Measurements from ENCODE around the gene DNAJC5G. TPM values are rescaled to one million over a fixed set of nuclear protein-coding genes. Genes with fewer than 3 reads are reported as not detected.

Gene DNAJC5G
- total RNA-seq, 1 experiment from 2014 or later: 0.37 TPM

GRCh38 chr2:27296481-27296880 lies 21.2 kb downstream of the DNAJC5G start:
- DNase-seq: no peak
- Mint-ChIP-seq H3K36me3 (ENCODE audit: insufficient read depth in 1 of 3, low read depth in 3 of 3) (no peaks in the 10 kb centered on the region), H3K27ac (no peak overlapping the region), H3K27me3 (ENCODE audit: low read depth) (peaks cover 4% of the 10 kb centered on the region; the same call in 1 of the 2 replicates), H3K9me3 (no peaks in the 10 kb centered on the region), H3K4me1 (peaks cover 7 to 13% of the 10 kb centered on the region in 2 experiments), H3K4me3 (no peak overlapping the region)
- Histone ChIP-seq H3K23me2 (ENCODE audit: insufficient read length, low read depth, low read length, poor library complexity, severe bottlenecking) (no peaks in the 10 kb centered on the region), H3K4me1 (ENCODE audit: insufficient read depth, low read length) (no peaks in the 10 kb centered on the region; the same call in 1 of the 2 replicates), H3K9ac (ENCODE audit: extremely low read depth, insufficient read length, low read length) (no peak overlapping the region), H2BK20ac (ENCODE audit: low read depth, low read length, poor library complexity, severe bottlenecking) (no peak overlapping the region), H3K14ac (ENCODE audit: insufficient read depth, low read length) (no peak overlapping the region), H3K4ac (ENCODE audit: low read depth, low read length) (no peak overlapping the region), H2AK5ac (ENCODE audit: insufficient read length, low read length) (no peak overlapping the region), H4K8ac (replicated peaks; ENCODE audit: insufficient read length, low read depth, low read length) (no peak overlapping the region), H4K5ac (ENCODE audit: insufficient read length, low read depth, low read length) (no peak overlapping the region), H3K27me3 (ENCODE audit: insufficient read depth, low read length) (no peaks in the 10 kb centered on the region), H3K9me3 (ENCODE audit: control insufficient read depth, low read depth, low read length) (no peaks in the 10 kb centered on the region), H2BK12ac (ENCODE audit: insufficient read length, low read depth, low read length) (no peak overlapping the region), H4K20me1 (ENCODE audit: control insufficient read depth, insufficient read depth, insufficient read length) (no peaks in the 10 kb centered on the region), H2BK5ac (ENCODE audit: insufficient read length, low read length) (no peak overlapping the region), H2BK120ac (ENCODE audit: low read depth, low read length, poor library complexity, severe bottlenecking) (no peak overlapping the region), H3K79me1 (ENCODE audit: insufficient read depth, low read depth, low read length, poor library complexity, severe bottlenecking) (no peaks in the 10 kb centered on the region), H3K79me2 (ENCODE audit: insufficient read depth, low read length) (no peaks in the 10 kb centered on the region), H3T11ph (ENCODE audit: low read length) (no peak overlapping the region), H3K27ac (ENCODE audit: insufficient read length, low read depth, low read length) (no peak overlapping the region), H3K23ac (ENCODE audit: insufficient read length, low read depth, low read length) (no peak overlapping the region), H3K4me2 (ENCODE audit: insufficient read depth, insufficient read length, low read length) (no peak overlapping the region), H3K56ac (ENCODE audit: insufficient read length, low read depth, low read length) (no peak overlapping the region), H4K91ac (ENCODE audit: insufficient read length, low read depth, low read length) (no peak overlapping the region), H3K18ac (ENCODE audit: insufficient read length, low read depth, low read length) (no peak overlapping the region), H2AFZ (ENCODE audit: low read length) (no peak overlapping the region), H2BK15ac (ENCODE audit: low read depth, low read length) (no peak overlapping the region)
- no peak for TF ChIP-seq CTCF (conservative IDR thresholded peaks at IDR 0.05)
- no CpG with 5 or more reads among the region's 4 CpGs for WGBS (ENCODE audit: extremely low coverage, insufficient read length, low lambda C conversion rate)
